Adrenal gland (tissue), 12 donors: ENCODE data around the gene DENND2A. TPM values are rescaled to one million over a fixed set of nuclear protein-coding genes. Genes with fewer than 3 reads are reported as not detected.

Experiments used
- DNase-seq, 7 donors: peaks; one replicate each; pipeline ENCODE4 v3.0.0-alpha.2; 2019 to 2020
- H3K27ac ChIP-seq, 5 donors: fragments of 200-600 bp; sonication (generic) in 4 of 5; 1 replicate in 3 of 5; 2 replicates in 2 of 5; pipeline versions ENCODE4 v1.5.1 to v1.8.0; 2016 to 2020; ENCODE audit warnings: mild to moderate bottlenecking in 1 of 5
- H3K27me3 ChIP-seq: fragments of 200-600 bp; 2 replicates; pipeline ENCODE4 v1.8.0; 2021
- H3K36me3 ChIP-seq, 2 donors: fragments of 200-600 bp; replicated peaks in 1 of 2; 1 replicate in 1 of 2; 2 replicates in 1 of 2; pipeline versions ENCODE4 v1.5.1 to v1.8.0; 2018 to 2022
- H3K4me1 ChIP-seq, 2 donors: fragments of 200-600 bp; replicated peaks in 1 of 2; 1 replicate in 1 of 2; 2 replicates in 1 of 2; pipeline versions ENCODE4 v1.5.1 to v1.8.0; 2018 to 2021
- H3K4me3 ChIP-seq, 4 donors: fragments of 200-600 bp; sonication (generic) in 3 of 4; one replicate each; pipeline ENCODE4 v1.5.1; 2016 to 2018
- H3K9me3 ChIP-seq, 3 donors: fragments of 200-600 bp; sonication (generic) in 1 of 3; replicated peaks in 1 of 3; 1 replicate in 2 of 3; 2 replicates in 1 of 3; pipeline versions ENCODE4 v1.5.1 to v1.8.0; 2016 to 2021
- POLR2A ChIP-seq, 2 donors: fragments of 450-650 bp; IDR thresholded peaks; one replicate each; pipeline ENCODE4 v1.6.1; 2017; ENCODE audit warnings: antibody characterized with exemption in 2 of 2, mild to moderate bottlenecking in 2 of 2, moderate library complexity in 1 of 2
- WGBS, 4 donors: extraction: QIAGEN DNeasy Blood & Tissue Kit in 2 of 4; methylation state at CpG; one replicate each; pipeline versions ENCODE4 v1.1.5 to v1.1.7; 2013 to 2017; 5-methylcytosine and 5-hydroxymethylcytosine counted together
- intact Hi-C, 2 donors: fragments of 100-400 bp; cut with DNase I; formaldehyde crosslinking; loops; one replicate each; pipeline versions ENCODE4 v1.14.1 to v1.15.0; 2022 to 2023
- polyA plus RNA-seq, 3 donors: library from polyadenylated mRNA; stranded (reverse); fragments of 200-250 nt in 2 of 3; fragments of 350-450 nt in 1 of 3; fragmentation: Illumina TruSeq in 1 of 3; extraction: RNeasy Lipid Tissue Mini Kit (QIAGEN cat#74804) in 1 of 3; gene quantifications; one replicate each; pipeline ENCODE4 v1.2.3, GENCODE V29; 2013 to 2014
- total RNA-seq, 9 donors: library from RNA; depleted of rRNA in 4 of 9; stranded (reverse); fragments of >200 nt in 4 of 9; fragments of 120-200 nt in 1 of 9; fragmentation: NEBNext Ultra II Directional in 1 of 9; extraction: Animal tissue kit (Norgen Biotek cat#: 25700) in 1 of 9; gene quantifications; one replicate each; pipeline versions ENCODE4 v1.1.0 to v1.2.4, GENCODE V29; 2013 to 2023
- TF ChIP-seq, protein P1 (sequence below), 6 experiments: fragments of 450-650 bp in 4 of 6; fragments of 200-600 bp in 2 of 6; sonication (generic) in 1 of 6; IDR thresholded peaks; 1 replicate in 5 of 6; 2 replicates in 1 of 6; pipeline versions ENCODE4 v1.5.1 to v1.8.0; 2016 to 2021; ENCODE audit warnings: antibody characterized with exemption in 6 of 6, mild to moderate bottlenecking in 2 of 6, moderate library complexity in 1 of 6
- donor health status: healthy with polysubstance abuse.
- donor health status: Bipolar disorder and iron deficiency.
- donor health status: DM: yes; HTN: yes; CAD: no.
- donor health status: DM: no; HTN: no; CAD: no.
- donor health status: DM: no; HTN: no; CAD: no.
- donor health status: DM: yes; HTN: yes; CAD: no.

The DENND2A gene
- total and polyA plus RNA-seq, 12 donors: 3.0 to 10.9 (median 5.8) TPM

DNA sequence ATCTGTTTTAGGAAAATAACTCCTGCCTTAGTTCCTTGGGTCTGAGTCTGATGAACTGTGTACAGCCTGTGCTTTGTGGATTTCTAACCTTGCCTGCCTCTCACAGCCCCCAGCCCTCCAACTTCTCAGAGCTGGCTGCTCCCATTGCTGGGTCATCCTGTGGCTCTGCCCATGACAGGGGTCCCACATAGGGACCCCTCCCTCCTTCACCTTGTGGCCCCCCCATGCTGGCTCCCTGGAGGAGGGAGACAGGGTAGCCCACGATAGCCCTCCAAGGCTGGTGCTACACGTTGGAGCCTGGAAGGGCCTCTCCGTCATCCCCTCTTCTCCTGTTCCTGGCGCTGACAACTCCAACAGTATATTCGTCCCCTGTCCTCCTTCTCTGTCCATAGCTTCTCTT, 2.8 kb upstream of the DENND2A start:
- DNase-seq: no peak

DNA sequence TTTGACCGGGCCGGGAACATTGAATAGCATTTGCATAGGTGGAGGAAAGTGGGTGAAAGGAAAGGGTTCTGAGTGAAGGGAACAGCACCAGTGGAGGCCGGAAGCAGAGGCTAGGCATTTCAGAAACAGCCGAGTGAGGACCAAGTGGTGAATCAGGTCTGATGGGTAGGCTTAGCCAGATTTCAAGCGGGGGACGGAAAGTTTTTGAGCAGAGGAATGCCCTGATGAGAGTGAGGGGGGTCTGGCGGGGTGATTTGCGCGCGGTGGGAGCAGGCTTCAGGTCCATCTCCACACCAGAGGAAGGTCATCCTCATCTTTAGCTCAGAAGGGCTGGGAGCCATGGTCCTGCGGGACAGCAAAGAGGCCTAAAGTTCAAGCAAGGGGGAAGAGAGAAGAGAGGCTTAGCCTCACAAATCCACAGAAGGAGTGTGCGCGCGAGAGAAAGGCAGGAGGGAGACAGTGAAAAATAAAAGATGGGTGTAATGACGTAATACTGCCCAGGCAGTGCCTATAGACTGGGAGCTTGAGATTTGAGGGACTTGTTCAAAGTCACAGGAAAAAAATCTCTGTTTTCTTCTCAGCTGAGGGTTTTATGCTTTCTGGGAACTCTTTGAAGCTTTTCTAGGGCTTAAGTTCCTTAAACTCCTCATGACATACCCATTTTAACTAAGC, 1.0 kb upstream of the DENND2A start:
- peak overlapping the region in 2 of 5 donors; percentile 67 to 95 for H3K27ac ChIP-seq
- intact Hi-C loops: no loop called here
- no peak for DNase-seq
- H3K4me1 ChIP-seq: peaks cover 0 to 3% of the 10 kb centered on the region in 2 donors
- no peaks in the 10 kb centered on the region for H3K9me3 ChIP-seq
- H3K27me3 ChIP-seq: peaks cover 10% of the 10 kb centered on the region
- 63 to 76% (median 71%) methylated on average over 15 of the region's 15 CpGs for WGBS, 4 donors
- peak overlapping the region in 1 of 4 donors; percentile 57 for H3K4me3 ChIP-seq
- no peaks in the 10 kb centered on the region for H3K36me3 ChIP-seq
- no peak for TF ChIP-seq POLR2A (IDR thresholded peaks at IDR 0.05)
- TF ChIP-seq, protein P1, sequence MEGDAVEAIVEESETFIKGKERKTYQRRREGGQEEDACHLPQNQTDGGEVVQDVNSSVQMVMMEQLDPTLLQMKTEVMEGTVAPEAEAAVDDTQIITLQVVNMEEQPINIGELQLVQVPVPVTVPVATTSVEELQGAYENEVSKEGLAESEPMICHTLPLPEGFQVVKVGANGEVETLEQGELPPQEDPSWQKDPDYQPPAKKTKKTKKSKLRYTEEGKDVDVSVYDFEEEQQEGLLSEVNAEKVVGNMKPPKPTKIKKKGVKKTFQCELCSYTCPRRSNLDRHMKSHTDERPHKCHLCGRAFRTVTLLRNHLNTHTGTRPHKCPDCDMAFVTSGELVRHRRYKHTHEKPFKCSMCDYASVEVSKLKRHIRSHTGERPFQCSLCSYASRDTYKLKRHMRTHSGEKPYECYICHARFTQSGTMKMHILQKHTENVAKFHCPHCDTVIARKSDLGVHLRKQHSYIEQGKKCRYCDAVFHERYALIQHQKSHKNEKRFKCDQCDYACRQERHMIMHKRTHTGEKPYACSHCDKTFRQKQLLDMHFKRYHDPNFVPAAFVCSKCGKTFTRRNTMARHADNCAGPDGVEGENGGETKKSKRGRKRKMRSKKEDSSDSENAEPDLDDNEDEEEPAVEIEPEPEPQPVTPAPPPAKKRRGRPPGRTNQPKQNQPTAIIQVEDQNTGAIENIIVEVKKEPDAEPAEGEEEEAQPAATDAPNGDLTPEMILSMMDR (IDR thresholded peaks at IDR 0.05): no peak

More for the DNA sequence above, 2.8 kb upstream of the DENND2A start:
- Histone ChIP-seq H3K4me1 (peaks cover 0 to 7% of the 10 kb centered on the region in 2 donors), H3K4me3 (no peak overlapping the region), H3K27ac (no peak overlapping the region), H3K27me3 (peaks cover 10% of the 10 kb centered on the region), H3K9me3 (no peaks in the 10 kb centered on the region), H3K36me3 (no peaks in the 10 kb centered on the region)
- WGBS, 4 donors: 78 to 86% (median 83%) methylated on average over 5 of the region's 5 CpGs
- no peak for TF ChIP-seq POLR2A (IDR thresholded peaks at IDR 0.05)
- TF ChIP-seq, protein P1 (IDR thresholded peaks at IDR 0.05): no peak
- intact Hi-C loops: no loop called here

DNA sequence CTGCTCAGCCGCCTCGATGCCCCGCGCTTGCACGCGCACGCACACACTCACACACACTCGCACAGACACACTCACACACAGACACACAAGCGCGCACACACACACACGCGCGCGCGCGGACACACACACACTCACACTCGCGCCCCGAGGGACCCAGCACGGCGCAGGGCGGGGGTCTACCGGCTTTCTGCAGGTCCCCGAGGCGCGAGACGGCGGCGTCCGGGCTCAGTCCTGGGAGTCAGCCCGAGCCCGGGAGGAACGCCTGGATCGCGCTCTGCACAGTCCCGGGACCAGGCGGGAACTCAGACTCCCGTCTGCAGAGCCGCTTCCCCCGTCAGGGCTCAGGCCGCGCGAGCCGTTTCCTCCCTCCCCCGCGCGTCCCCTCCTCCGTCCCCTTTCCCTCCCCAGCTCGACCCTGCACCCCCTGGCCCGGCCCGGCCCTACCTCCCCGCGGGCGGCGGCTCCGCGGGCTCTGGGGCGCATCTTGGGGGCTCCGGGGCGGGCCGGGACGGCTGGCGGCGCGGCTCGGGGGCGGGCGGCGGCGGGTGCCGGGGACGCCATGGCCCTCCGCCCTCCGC, 464 bp downstream of the DENND2A start:
- 0 to 7% (median 1%) methylated on average over 3 to 74 of the region's 74 CpGs for WGBS, 4 donors
- DNase-seq: peak in 3 of 7 donors; percentile 20 to 24 (median 22)
- Histone ChIP-seq H3K4me1 (peaks cover 0 to 9% of the 10 kb centered on the region in 2 donors), H3K27ac (peak overlapping the region in 4 of 5 donors; percentile 47 to 95 (median 70)), H3K4me3 (peak overlapping the region in 2 of 4 donors; percentile 26 to 57), H3K9me3 (no peaks in the 10 kb centered on the region), H3K27me3 (peaks cover 10% of the 10 kb centered on the region), H3K36me3 (no peaks in the 10 kb centered on the region)
- TF ChIP-seq, protein P1 (IDR thresholded peaks at IDR 0.05): no peak
- TF ChIP-seq POLR2A (IDR thresholded peaks at IDR 0.05): no peak
- intact Hi-C loops: no loop called here

DNA sequence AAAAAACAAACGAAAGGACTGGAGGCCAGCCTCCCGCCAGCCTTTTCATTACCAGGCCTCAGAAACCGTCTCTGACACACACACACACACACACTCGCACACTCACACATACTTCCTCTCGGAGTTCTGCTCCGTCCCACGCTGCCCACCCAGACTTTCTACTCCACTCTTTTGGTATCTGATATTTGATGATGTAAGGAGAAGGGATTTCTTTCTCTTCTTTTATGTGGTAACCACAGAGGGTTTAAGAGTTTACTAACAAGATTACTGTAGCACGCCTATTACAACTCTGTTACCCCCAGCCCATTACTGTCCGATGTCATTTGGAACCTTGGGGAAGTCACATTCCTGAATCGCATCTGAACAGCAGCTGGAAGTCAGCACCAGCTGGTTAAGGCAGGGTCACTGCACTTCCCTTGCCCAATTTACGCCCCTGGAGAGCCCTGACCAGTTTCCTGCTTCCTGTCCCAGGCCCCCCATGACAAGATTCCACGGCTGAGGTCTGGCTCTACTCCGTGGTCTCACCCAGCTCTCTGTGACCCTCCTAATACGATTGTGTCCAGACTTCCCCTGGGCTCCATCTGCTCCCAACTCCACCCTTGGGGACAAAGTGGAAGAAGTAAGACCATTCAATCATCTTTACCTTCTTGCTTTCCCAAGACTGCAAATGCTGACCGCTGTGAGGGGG, 1.1 kb downstream of the DENND2A start:
- H3K4me1 ChIP-seq: peaks cover 0 to 11% of the 10 kb centered on the region in 2 donors
- peak overlapping the region in 2 of 4 donors; percentile 26 to 57 for H3K4me3 ChIP-seq
- TF ChIP-seq, protein P1 (IDR thresholded peaks at IDR 0.05): no peak
- TF ChIP-seq POLR2A (IDR thresholded peaks at IDR 0.05): no peak
- H3K27me3 ChIP-seq: peaks cover 10% of the 10 kb centered on the region
- intact Hi-C loops: no loop called here
- H3K9me3 ChIP-seq: no peaks in the 10 kb centered on the region
- peak in 3 of 7 donors; percentile 19 to 62 (median 39) for DNase-seq
- H3K36me3 ChIP-seq: no peaks in the 10 kb centered on the region
- 28 to 30% (median 28%) methylated on average over 15 of the region's 15 CpGs for WGBS, 4 donors
- H3K27ac ChIP-seq: peak overlapping the region in 4 of 5 donors; percentile 47 to 95 (median 70)
